Endothelial cell of umbilical vein (primary cell): ENCODE results near the gene STAU1. TPM values are rescaled to one million over a fixed set of nuclear protein-coding genes. Genes with fewer than 3 reads are reported as not detected.

Experiments used
- BruUV-seq: library from RNA; stranded (reverse); fragments of 400-500 nt; replicated peaks from 2 replicates; lab custom pipeline; 2021; lab: Mats Ljungman, UMichigan
- CTCF ChIA-PET: fragments of 300-600, 350-600 bp; sonication (Branson Sonifier 250); formaldehyde crosslinking; loops from one replicate; lab custom pipeline; 2021; ENCODE audit warnings: antibody characterized with exemption, inconsistent platforms; lab: Charles Lee
- POLR2A ChIA-PET: fragments of 300-600, 350-600 bp; sonication (Branson Sonifier 250); formaldehyde crosslinking; loops from one replicate; lab custom pipeline; 2021; ENCODE audit warnings: antibody characterized with exemption, inconsistent platforms; lab: Charles Lee
- DNase-seq: peaks from one replicate; pipeline ENCODE4 v3.0.0-alpha.2; 2011; ENCODE audit warnings: low read depth, low spot score
- FAIRE-seq: peaks from 2 replicates; lab custom pipeline; 2011; peaks lifted over from hg19 to GRCh38; lab: Jason Lieb, UNC
- H2AFZ ChIP-seq: 2 replicates; pipeline ENCODE4 v1.6.0; 2012; ENCODE audit warnings: low read depth, low read length, control low read depth, inconsistent platforms
- H3K27ac ChIP-seq: 2 replicates; pipeline ENCODE4 v1.5.1; 2011; ENCODE audit warnings: low read depth, mild to moderate bottlenecking, control low read depth, low read length, moderate library complexity; ENCODE audit not compliant: insufficient read depth
- H3K27me3 ChIP-seq, 2 experiments: 2 replicates each; pipeline versions ENCODE4 v1.6.0 to v1.6.1; 2011; ENCODE audit warnings: low read length in 2 of 2, mixed read lengths in 1 of 2; ENCODE audit not compliant: control insufficient read depth in 2 of 2, insufficient read depth in 2 of 2
- H3K36me3 ChIP-seq, 2 experiments: 2 replicates in 1 of 2; 3 replicates in 1 of 2; pipeline ENCODE4 v1.5.1; 2011; ENCODE audit warnings: low read length in 2 of 2, mild to moderate bottlenecking in 1 of 2, moderate library complexity in 1 of 2; ENCODE audit not compliant: control insufficient read depth in 2 of 2, insufficient read depth in 2 of 2; ENCODE audit errors: extremely low read depth in 1 of 2
- H3K4me1 ChIP-seq: 3 replicates; pipeline ENCODE4 v1.5.1; 2011; ENCODE audit warnings: mild to moderate bottlenecking, low read length; ENCODE audit not compliant: control insufficient read depth, insufficient read depth; ENCODE audit errors: extremely low read depth
- H3K4me2 ChIP-seq: 2 replicates; pipeline ENCODE4 v1.6.1; 2011; ENCODE audit warnings: low read length, control low read depth, mixed read lengths; ENCODE audit not compliant: insufficient read depth
- H3K4me3 ChIP-seq, 3 experiments: fragments of 200-600 bp in 1 of 3; sonication (generic), shearing (Covaris generic) in 1 of 3; replicated peaks in 1 of 3; 2 replicates each; pipeline ENCODE4 v1.5.1; 2011 to 2016; ENCODE audit warnings: control low read depth in 3 of 3, low read length in 3 of 3, mild to moderate bottlenecking in 2 of 3, inconsistent platforms in 1 of 3, low read depth in 1 of 3, moderate library complexity in 1 of 3; ENCODE audit not compliant: insufficient read depth in 1 of 3
- H3K79me2 ChIP-seq: 2 replicates; pipeline ENCODE4 v1.6.0; 2012; ENCODE audit warnings: low read length, inconsistent platforms; ENCODE audit not compliant: control insufficient read depth, insufficient read depth
- H3K9ac ChIP-seq: replicated peaks from 2 replicates; pipeline ENCODE3; 2011; ENCODE audit warnings: low read length, control low read depth; ENCODE audit not compliant: insufficient read depth; ENCODE audit errors: extremely low read depth
- H3K9me1 ChIP-seq: replicated peaks from 3 replicates; pipeline ENCODE4 v1.6.0; 2011; ENCODE audit warnings: mild to moderate bottlenecking, low read length; ENCODE audit not compliant: control insufficient read depth, insufficient read depth; ENCODE audit errors: extremely low read depth
- H3K9me3 ChIP-seq: replicated peaks from 2 replicates; pipeline ENCODE4 v1.5.1; 2012; ENCODE audit warnings: low read length, inconsistent platforms; ENCODE audit not compliant: control insufficient read depth, insufficient read depth
- H4K20me1 ChIP-seq: replicated peaks from 2 replicates; pipeline ENCODE3; 2011; ENCODE audit warnings: mild to moderate bottlenecking, low read length; ENCODE audit not compliant: control insufficient read depth, insufficient read depth; ENCODE audit errors: extremely low read depth
- CTCF ChIP-seq, 2 donors: IDR thresholded peaks; 1 replicate in 1 of 2; 2 replicates in 1 of 2; pipeline ENCODE4 v1.5.1; 2011; ENCODE audit warnings: low read length in 2 of 2, mild to moderate bottlenecking in 2 of 2, moderate library complexity in 2 of 2, control low read depth in 1 of 2, inconsistent platforms in 1 of 2, low read depth in 1 of 2; ENCODE audit not compliant: insufficient read depth in 1 of 2; ENCODE audit errors: extremely low read depth in 1 of 2
- EZH2 ChIP-seq: IDR thresholded peaks from 2 replicates; pipeline ENCODE4 v1.6.1; 2012; ENCODE audit warnings: borderline replicate concordance, low read depth, mild to moderate bottlenecking, moderate library complexity, low read length, inconsistent platforms; ENCODE audit not compliant: severe bottlenecking
- FOS ChIP-seq: IDR thresholded peaks from 2 replicates; pipeline ENCODE4 v1.6.1; 2011; ENCODE audit warnings: mild to moderate bottlenecking, low read length, moderate library complexity, borderline replicate concordance; ENCODE audit not compliant: insufficient read depth
- GATA2 ChIP-seq: IDR thresholded peaks from 2 replicates; pipeline ENCODE4 v1.7.0; 2011; ENCODE audit warnings: low read depth, mild to moderate bottlenecking, moderate library complexity, mixed read lengths, low read length; ENCODE audit not compliant: insufficient read length, insufficient read depth
- JUN ChIP-seq: IDR thresholded peaks from 2 replicates; pipeline ENCODE4 v1.6.1; 2011; ENCODE audit warnings: borderline replicate concordance, low read depth; ENCODE audit not compliant: insufficient read length, insufficient read depth
- MYC ChIP-seq: IDR thresholded peaks from one replicate; pipeline ENCODE4 v1.6.1; 2011; ENCODE audit warnings: mild to moderate bottlenecking, low read depth, low read length
- POLR2A ChIP-seq: IDR thresholded peaks from 2 replicates; pipeline ENCODE4 v1.6.1; 2012; ENCODE audit warnings: low read depth, mild to moderate bottlenecking, control low read depth, low read length
- POLR2AphosphoS5 ChIP-seq: IDR thresholded peaks from 2 replicates; pipeline ENCODE4 v1.6.1; 2012; ENCODE audit warnings: low read depth, mild to moderate bottlenecking, control low read depth, low read length, moderate library complexity; ENCODE audit not compliant: insufficient read depth
- dilution Hi-C: fragments of 300-500 bp; cut with MboI; formaldehyde crosslinking; loops from one replicate; pipeline ENCODE4 v1.15.0; 2019; ENCODE audit warnings: low sequenced_read_pairs; ENCODE audit not compliant: extremely low pct_ligation_motif_present
- intact Hi-C: fragments of 100-400 bp; cut with micrococcal nuclease; formaldehyde crosslinking; loops from one replicate; pipeline ENCODE4 v1.10.0; 2022
- polyA plus RNA-seq, 4 experiments: library from polyadenylated mRNA; depleted of rRNA in 3 of 4; stranded (reverse) in 3 of 4; unstranded in 1 of 4; fragments of >200 nt; gene quantifications; 2 replicates each; pipeline versions ENCODE4 v1.2.1 to v1.2.3, GENCODE V29; 2011 to 2012; ENCODE audit warnings: missing spikeins in 1 of 4
- total RNA-seq: library from RNA; stranded (reverse); gene quantifications from 2 replicates; pipeline ENCODE4 v1.2.3, GENCODE V29; 2021
- TF ChIP-seq, protein P1 (sequence below): IDR thresholded peaks from 2 replicates; pipeline ENCODE4 v1.6.1; 2011; ENCODE audit not compliant: insufficient read depth, insufficient read length

The STAU1 gene
- total and polyA plus RNA-seq, 2 donors (not counting 3 experiments of a cell fraction or from before 2014, with no cell fraction given) = 53.1 to 98.1 TPM

DNA sequence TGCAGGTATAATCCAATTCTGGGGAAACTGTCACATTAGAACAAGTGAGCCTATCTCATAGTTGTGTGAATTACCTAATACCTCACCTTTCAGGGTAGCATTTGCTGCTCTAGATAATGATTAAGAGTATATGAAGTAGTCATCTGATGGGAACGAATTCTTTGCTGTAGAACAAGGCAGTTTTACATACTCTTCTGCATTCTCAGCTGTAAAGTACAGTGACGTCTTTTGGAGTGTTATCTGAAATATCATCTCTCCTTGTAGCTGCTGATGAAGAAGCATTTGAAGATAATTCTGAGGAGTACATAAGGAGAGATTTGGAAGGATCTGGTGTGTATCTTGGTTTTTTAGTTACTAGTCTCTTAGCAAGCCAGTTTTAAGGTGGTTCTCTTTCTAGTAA is 113.6 kb downstream of the STAU1 start:
- ChIA-PET POLR2A (no interaction called here), CTCF (no interaction called here)
- H3K4me3 ChIP-seq = no peak overlapping the region
- H3K4me1 ChIP-seq = no peaks in the 10 kb centered on the region
- H2AFZ ChIP-seq = no peak overlapping the region
- H4K20me1 ChIP-seq = no peaks in the 10 kb centered on the region
- H3K9me3 ChIP-seq = no peaks in the 10 kb centered on the region
- FAIRE-seq (no peak), DNase-seq (no peak)
- H3K27ac ChIP-seq = no peak overlapping the region
- no TSS peak for BruUV-seq
- TF ChIP-seq POLR2A (no peak), POLR2AphosphoS5 (no peak), MYC (no peak), JUN (no peak), FOS (no peak), GATA2 (no peak), CTCF (IDR thresholded peaks at IDR 0.05; ENCODE audit: extremely low read depth in 1 of 2, insufficient read depth in 1 of 2, low read depth in 1 of 2, low read length in 2 of 2) (no peak), EZH2 (no peak)
- TF ChIP-seq, protein P1, sequence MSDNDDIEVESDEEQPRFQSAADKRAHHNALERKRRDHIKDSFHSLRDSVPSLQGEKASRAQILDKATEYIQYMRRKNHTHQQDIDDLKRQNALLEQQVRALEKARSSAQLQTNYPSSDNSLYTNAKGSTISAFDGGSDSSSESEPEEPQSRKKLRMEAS = no peak
- H3K9ac ChIP-seq = no peak overlapping the region
- no peaks in the 10 kb centered on the region for H3K79me2 ChIP-seq
- H3K4me2 ChIP-seq = no peak overlapping the region
- no peaks in the 10 kb centered on the region for H3K27me3 ChIP-seq
- intact Hi-C loops = no loop called here
- H3K9me1 ChIP-seq = no peaks in the 10 kb centered on the region
- peaks cover 8 to 36% of the 10 kb centered on the region in 2 experiments for H3K36me3 ChIP-seq
- dilution Hi-C loops = no loop called here

Other genes with a start within 250 kb of the STAU1 start
- gene CSE1L, start 142.0 kb downstream of the STAU1 start, total RNA-seq = 109 and 118 TPM in 2 replicates
- gene CSE1L, start 142.0 kb downstream of the STAU1 start, polyA plus RNA-seq = 26.1 and 35.1 TPM in 2 replicates
- 25.7 and 26.1 TPM in 2 replicates for gene DDX27, start 31.1 kb upstream of the STAU1 start, total RNA-seq
- gene DDX27, start 31.1 kb upstream of the STAU1 start, polyA plus RNA-seq = 23.1 and 24.0 TPM in 2 replicates
- 26.5 and 27.9 TPM in 2 replicates for gene ZNFX1, start 89.7 kb upstream of the STAU1 start, total RNA-seq
- gene ZNFX1, start 89.7 kb upstream of the STAU1 start, polyA plus RNA-seq = 6.8 and 8.3 TPM in 2 replicates